Panc1 (cell line): ENCODE results near the gene MPZL1. TPM values are rescaled to one million over a fixed set of nuclear protein-coding genes. Genes with fewer than 3 reads are reported as not detected.

ENCODE experiments used
- ATAC-seq: fragments of 200-7000 bp; cut with Tn5 transposase; 2 replicates; pipeline ENCODE4 v1.9.1; 2020; ENCODE audit warnings: mild to moderate bottlenecking, moderate library complexity
- BruUV-seq: library from RNA; stranded (reverse); fragments of 400-500 nt; replicated peaks from 2 replicates; lab custom pipeline; 2021; lab: Mats Ljungman, UMichigan
- CTCF ChIA-PET: fragments of 300-600 bp; sonication (Branson Sonifier 250); formaldehyde crosslinking; loops from one replicate; lab custom pipeline; 2022; ENCODE audit warnings: antibody characterized with exemption; lab: Charles Lee
- POLR2A ChIA-PET: fragments of 300-600 bp; sonication (Branson Sonifier 250); formaldehyde crosslinking; loops from one replicate; lab custom pipeline; 2022; ENCODE audit warnings: antibody characterized with exemption; lab: Charles Lee
- DNase-seq: peaks from one replicate; pipeline ENCODE4 v3.0.0-alpha.2; 2010; ENCODE audit warnings: low read depth, low spot score
- H3K27ac ChIP-seq: 2 replicates; pipeline ENCODE4 v1.5.1; 2011; ENCODE audit warnings: mild to moderate bottlenecking, low read length, inconsistent platforms
- H3K27me3 ChIP-seq: fragments of 200-500 bp; sonication (Bioruptor generic); 2 replicates; pipeline ENCODE4 v1.6.0; 2014; ENCODE audit warnings: low read length, inconsistent platforms; ENCODE audit not compliant: control insufficient read depth, insufficient read depth
- H3K36me3 ChIP-seq: fragments of 200-500 bp; sonication (Bioruptor generic); 2 replicates; pipeline ENCODE4 v1.5.1; 2014; ENCODE audit warnings: inconsistent platforms, mild to moderate bottlenecking, low read length, moderate library complexity; ENCODE audit not compliant: control insufficient read depth, insufficient read depth
- H3K4me1 ChIP-seq: 2 replicates; pipeline ENCODE4 v1.5.1; 2011; ENCODE audit warnings: inconsistent platforms, mild to moderate bottlenecking, low read length, moderate library complexity; ENCODE audit not compliant: control insufficient read depth, insufficient read depth
- H3K4me3 ChIP-seq, 2 experiments: 2 replicates each; pipeline ENCODE4 v1.5.1; 2011 to 2012; ENCODE audit warnings: low read depth in 2 of 2, low read length in 2 of 2, mild to moderate bottlenecking in 2 of 2, inconsistent platforms in 1 of 2, moderate library complexity in 1 of 2
- H3K9me3 ChIP-seq: fragments of 200-500 bp; sonication (Bioruptor generic); 2 replicates; pipeline ENCODE4 v1.5.1; 2014; ENCODE audit warnings: low read depth, mild to moderate bottlenecking, inconsistent platforms, low read length, moderate library complexity; ENCODE audit not compliant: control insufficient read depth, insufficient read depth
- CTCF ChIP-seq: fragments of 450-650 bp; IDR thresholded peaks from 2 replicates; pipeline ENCODE4 v1.5.1; 2017; ENCODE audit warnings: mild to moderate bottlenecking
- POLR2AphosphoS5 ChIP-seq: IDR thresholded peaks from 2 replicates; pipeline ENCODE4 v1.6.1; 2012; ENCODE audit warnings: mild to moderate bottlenecking, low read depth, low read length, moderate library complexity
- REST ChIP-seq, 2 experiments: IDR thresholded peaks; 2 replicates each; pipeline ENCODE4 v1.6.1; 2011 to 2012; ENCODE audit warnings: low read depth in 2 of 2, control low read depth in 1 of 2, low read length in 1 of 2, mild to moderate bottlenecking in 1 of 2, moderate library complexity in 1 of 2; ENCODE audit not compliant: insufficient read depth in 1 of 2
- SIN3A ChIP-seq: IDR thresholded peaks from 2 replicates; pipeline ENCODE4 v1.6.1; 2012; ENCODE audit warnings: low read depth, mild to moderate bottlenecking, low read length, moderate library complexity, borderline replicate concordance; ENCODE audit not compliant: insufficient read depth
- TCF7L2 ChIP-seq: IDR thresholded peaks from 2 replicates; pipeline ENCODE4 v1.6.1; 2011; ENCODE audit warnings: mild to moderate bottlenecking, low read depth, low read length, inconsistent platforms
- in situ Hi-C: cut with HindIII; loops from 2 replicates; pipeline ENCODE4 v1.10.0; 2016; ENCODE audit warnings: low sequenced_read_pairs, low pct_unique_long_range_greater_than_20kb
- intact Hi-C: fragments of 100-400 bp; cut with micrococcal nuclease; formaldehyde crosslinking; loops from one replicate; pipeline ENCODE4 v1.10.0; 2022; ENCODE audit not compliant: unreplicated experiment
- total RNA-seq: library from RNA; stranded (reverse); gene quantifications from one replicate; pipeline ENCODE4 v1.2.1, GENCODE V29; 2021; ENCODE audit not compliant: unreplicated experiment

Gene MPZL1
- total RNA-seq, 1 experiment from 2014 or later, result 72.0 TPM

DNA sequence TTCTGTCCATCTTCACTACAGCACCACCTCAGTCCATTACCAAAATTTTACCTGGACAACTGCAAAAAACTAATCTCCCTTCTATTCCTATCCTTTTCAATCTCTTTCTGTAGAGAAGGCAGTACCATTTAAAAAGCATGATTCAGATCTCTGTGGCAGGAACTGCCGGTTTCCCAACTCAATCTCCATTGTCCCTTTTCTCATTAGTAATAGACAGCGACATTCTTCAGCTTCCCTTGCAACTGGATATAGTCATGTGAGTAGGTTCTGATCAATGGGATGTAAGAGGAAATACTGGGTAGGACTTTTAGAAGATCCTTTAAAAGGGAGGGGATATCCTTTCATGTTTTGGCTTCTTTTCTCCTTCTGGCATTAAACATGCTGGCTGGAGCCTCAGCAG is 117.2 kb downstream of the MPZL1 start:
- POLR2A ChIA-PET, result no interaction called here
- Histone ChIP-seq H3K9me3 (no peaks in the 10 kb centered on the region), H3K27ac (no peak overlapping the region), H3K27me3 (peaks cover 4% of the 10 kb centered on the region), H3K4me1 (no peaks in the 10 kb centered on the region), H3K4me3 (no peak overlapping the region), H3K36me3 (no peaks in the 10 kb centered on the region)
- in situ Hi-C loops (no loop called here), intact Hi-C loops (no loop called here)
- no TSS peak for BruUV-seq
- TF ChIP-seq SIN3A (no peak), TCF7L2 (no peak), CTCF (no peak), POLR2AphosphoS5 (no peak), REST (IDR thresholded peaks at IDR 0.05; ENCODE audit: insufficient read depth in 1 of 2, low read depth in 2 of 2, low read length in 1 of 2) (no peak)
- ATAC-seq (no peak), DNase-seq (no peak)
- CTCF ChIA-PET, result no interaction called here

Other genes with a start within 250 kb of the MPZL1 start
- gene CD247, start 203.5 kb upstream of the MPZL1 start, total RNA-seq, result 0.44 TPM
- 25.9 TPM for gene CREG1, start 168.2 kb upstream of the MPZL1 start, total RNA-seq
- 1.4 TPM for gene RCSD1, start 91.8 kb upstream of the MPZL1 start, total RNA-seq
- gene ADCY10, start 192.2 kb downstream of the MPZL1 start, total RNA-seq, result 0.10 TPM
- gene DCAF6, start 214.7 kb downstream of the MPZL1 start, total RNA-seq, result 67.7 TPM
- 71.7 TPM for gene MPC2, start 215.1 kb downstream of the MPZL1 start, total RNA-seq